Measurements from ENCODE around the gene ECM1.

The ECM1 gene

DNA sequence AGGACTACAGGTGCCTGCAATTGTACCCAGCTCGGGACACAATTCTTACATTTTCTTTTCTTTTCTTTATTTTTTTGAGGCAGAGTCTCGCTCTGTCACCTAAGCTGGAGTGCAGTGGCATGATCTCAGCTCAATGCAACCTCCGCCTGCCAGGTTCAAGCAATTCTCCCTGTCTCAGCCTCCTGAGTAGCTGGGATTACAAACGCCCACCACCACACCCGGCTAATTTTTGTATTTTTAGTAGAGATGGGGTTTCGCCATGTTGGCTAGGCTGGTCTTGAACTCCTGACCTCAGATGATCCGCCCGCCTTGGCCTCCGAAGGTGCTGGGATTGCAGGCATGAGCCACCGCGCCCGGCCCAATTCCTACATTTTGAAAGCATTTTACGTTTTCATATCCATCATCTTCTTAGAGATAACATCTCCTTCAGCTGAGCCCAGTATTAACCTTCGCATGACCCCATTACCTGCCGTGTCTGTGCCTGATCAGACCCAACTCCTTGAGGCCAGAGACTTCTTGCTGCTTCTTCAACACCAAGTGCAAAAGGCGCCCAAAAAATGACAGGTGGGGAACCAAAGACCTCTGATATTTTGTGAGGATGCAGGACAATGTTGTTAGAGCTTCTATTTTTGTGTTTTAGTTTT is 38.5 kb downstream of the ECM1 start:
- no peak for DNase-seq

DNA sequence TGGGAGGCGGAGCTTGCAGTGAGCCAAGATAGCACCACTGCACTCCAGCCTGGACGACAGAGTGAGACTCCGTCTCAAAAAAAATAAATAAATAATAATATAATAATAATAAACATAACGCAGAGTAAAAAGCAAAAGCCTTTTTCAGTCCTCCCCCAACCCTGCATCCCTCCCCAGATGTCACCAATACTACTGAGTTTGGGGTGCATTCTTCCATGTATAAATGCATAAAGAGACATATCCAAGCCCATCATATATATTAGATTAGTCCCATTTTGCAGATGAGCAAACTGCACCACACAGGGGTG is 40.4 kb downstream of the ECM1 start:
- no peak for DNase-seq

DNA sequence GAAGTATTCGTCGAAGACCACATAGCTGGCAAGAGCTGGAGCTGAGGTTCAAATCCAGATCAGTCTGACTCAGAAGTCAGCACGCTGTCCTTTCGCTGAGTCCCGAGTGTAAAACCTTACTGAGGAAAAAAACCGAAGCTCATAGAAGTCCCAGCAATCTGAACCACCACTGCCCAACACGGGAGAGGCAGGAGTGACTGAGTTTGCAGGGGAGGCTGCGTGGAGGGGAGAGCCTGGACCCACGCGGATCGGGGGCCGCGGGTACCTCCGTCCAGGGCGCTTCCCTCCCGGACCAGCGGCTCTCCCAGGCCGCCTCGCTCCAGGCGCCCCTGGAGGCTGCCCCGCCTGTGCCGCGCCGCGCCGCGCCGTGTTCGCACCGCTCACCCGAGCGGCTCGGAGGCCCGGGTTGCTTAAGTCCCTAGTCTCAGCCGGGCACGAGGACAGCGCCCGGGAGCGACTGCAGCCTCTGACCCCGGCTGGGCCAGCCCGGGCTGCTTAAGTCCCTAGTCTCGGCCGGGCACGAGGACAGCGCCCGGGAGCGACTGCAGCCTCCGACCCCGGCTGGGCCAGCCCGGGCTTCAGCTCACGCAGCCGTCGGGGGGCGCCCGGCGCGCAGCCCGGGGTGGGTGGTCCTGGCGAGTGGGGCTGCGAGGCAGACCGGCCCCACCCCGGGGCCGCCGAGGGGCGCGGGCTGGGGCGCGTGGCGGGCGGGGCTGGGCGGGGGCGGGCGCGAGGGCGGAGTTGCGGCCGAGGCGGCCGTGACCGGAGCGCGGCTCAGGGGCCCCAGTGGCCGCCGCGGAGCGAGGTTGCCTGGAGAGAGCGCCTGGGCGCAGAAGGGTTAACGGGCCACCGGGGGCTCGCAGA is 41.0 kb downstream of the ECM1 start, which contains the start of gene ADAMTSL4:
TSS of gene ADAMTSL4 (plus strand) at position 777 of the 864 bp plus-strand sequence. CDS start 2,881 bp downstream, outside the sequence.
- no peak for DNase-seq

DNA sequence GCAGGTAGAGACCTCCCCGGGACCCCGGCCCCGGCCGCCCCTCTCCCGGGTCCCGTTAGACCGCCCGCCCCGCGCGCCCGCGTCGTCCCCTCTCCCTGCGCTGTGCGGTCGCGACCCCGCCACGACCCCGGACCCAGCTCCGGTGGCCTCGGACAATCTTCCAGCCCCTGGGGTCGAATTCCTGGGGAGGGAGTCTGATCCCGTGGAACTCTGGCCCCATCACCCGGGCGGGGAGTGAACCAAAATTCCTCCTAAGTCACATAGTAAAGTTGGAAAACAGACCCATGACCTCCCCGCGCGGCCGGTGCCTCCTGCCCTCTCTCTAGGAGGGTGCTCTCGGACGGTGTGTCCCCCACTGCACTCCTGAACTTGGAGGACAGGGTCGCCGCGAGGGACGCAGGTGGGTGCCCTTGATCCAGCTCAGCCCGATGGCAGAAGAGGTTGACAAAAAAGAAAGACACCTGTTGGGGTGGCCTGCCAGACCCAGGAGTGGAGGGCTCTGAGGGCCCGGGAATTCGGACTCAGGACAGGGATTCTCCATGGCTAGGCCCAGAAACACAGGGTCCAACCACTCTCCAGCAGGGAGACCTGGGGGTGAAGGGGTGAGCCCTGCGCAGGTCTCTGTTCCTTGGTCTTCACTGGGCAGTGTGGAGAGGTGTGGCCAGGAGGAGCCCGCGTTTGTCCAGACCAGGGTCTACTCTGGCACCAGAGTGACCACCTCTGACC is 41.8 kb downstream of the ECM1 start:
- DNase-seq: no peak

DNA sequence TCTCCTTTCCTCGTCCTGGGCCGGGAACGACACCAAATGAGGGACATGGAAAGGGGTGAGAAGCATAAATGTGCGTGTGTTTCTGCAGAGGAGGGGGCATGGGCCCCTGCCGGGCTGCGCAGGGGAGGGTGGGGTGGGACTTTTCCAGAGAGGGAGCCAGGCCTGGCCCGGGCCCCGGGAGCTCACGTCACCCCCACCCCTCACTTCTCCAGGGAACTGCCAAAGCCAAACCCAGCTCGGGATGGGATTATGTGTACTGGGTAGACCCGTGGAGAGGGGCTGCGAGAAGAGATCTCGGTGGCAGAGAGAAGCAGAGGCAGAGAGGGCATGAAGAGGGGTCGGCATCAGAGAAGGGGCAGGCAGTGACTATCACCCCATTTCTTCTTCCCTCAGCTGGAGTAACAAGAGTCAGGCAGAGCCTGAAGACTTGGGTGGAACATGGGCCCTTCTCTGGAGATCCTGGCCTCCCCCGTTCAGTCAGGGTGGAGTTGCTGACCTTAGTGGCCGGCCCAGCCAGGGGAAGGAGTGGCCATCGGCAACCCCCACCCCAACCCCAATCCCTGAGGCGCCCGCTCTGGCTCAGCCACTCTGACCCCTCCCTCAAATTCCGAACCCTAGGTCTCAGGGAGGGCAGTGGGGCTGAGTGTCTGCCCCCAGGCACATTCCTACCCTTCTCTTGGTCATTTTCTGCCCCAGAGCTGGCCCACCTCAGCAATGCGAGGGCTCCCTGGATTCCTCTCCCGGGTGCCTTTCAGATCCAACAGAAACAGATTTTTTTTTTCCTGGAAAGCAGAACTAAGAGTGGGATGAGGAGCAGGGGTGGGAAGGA is 42.5 kb downstream of the ECM1 start:
- DNase-seq: no peak

DNA sequence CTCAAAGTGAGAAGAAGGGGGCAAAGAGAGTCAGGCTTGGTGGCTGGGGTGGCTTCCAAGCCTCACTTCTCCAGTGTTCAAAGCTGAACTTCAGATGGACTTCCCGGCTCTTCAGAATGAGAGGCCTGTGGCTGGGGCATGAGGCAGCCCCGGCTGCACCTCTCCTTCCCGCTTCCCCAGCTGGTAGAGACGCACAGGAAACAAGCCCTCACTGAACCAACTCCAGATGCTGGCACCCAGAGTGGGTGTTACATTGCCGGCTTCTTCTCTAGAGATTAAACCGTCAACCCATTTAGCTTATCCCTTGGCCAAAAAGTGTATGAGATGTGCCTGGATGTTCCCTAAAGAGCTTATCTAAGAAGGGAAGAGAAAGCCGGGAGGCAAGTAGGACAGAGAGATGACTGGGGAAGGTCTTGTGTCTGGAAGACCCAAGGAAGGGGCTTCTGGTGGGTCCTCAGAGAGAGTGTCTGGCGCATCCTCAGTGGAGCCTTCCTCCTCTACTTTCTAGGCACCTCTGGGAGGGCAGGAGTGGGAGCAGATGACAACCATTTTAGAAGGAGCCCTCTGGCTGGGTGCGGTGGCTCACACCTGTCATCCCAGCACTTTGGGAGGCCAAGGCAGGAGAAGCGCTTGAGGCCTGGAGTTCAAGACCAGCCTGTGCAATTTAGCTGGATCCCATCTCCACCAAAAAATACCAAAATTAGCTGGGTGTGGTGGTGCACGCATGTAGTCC is 43.3 kb downstream of the ECM1 start:
- DNase-seq: no peak

DNA sequence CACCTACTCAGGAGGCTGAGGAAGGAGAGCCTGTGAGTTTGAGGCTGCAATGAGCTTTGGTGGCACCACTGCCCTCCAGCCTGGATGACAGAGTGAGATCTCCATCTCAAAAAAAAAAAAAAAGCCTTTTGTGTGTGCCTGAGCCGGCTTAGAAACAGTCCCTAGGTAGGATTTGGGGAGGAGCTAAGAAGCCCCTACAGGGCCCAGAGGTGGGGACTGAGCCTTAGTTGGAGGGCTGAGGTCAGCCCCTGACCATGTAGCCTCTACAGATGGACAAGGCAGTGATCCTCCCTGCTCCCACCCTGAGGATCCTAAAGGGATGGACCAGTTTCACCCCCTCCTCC is 43.8 kb downstream of the ECM1 start:
- DNase-seq: no peak

DNA sequence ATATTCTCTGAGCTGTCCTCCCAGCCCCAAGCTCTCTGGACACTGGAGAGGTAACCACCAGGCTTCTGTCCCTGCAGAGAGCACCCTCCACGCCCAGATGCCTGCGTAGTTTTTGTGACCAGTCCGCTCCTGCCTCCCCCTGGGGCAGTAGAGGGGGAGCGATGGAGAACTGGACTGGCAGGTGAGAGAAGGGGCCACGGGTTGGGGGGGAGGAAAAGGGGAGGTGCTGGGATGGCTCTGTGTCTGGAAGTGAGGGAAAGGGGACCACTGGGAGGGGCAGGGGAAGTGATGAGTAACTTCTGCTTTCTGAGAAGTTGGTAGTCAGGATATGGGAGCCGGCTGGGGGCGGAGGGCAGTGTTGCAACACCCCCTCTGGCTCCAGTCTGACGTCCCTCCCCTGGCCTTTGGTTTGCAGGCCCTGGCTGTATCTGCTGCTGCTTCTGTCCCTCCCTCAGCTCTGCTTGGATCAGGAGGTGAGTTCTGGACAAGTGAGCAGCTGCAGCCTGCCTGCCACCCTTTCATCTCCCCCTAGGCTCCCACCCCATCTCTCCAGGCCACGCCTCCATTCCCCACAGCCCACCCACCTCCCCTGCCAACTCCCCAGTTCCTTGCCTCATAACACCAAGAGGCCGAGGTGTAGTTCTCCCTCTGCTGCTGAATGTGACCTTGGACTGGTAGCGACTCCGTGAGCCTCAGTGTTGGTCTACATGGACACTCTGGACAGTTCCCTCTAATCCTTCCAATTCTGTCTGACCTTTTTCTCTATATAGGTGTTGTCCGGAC is 44.4 kb downstream of the ECM1 start:
- no peak for DNase-seq

DNA sequence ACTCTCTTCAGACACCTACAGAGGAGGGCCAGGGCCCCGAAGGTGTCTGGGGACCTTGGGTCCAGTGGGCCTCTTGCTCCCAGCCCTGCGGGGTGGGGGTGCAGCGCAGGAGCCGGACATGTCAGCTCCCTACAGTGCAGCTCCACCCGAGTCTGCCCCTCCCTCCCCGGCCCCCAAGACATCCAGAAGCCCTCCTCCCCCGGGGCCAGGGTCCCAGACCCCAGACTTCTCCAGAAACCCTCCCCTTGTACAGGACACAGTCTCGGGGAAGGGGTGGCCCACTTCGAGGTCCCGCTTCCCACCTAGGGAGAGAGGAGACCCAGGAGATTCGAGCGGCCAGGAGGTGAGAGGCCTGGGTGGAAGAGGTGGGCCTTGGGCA is 45.0 kb downstream of the ECM1 start:
- no peak for DNase-seq

DNA sequence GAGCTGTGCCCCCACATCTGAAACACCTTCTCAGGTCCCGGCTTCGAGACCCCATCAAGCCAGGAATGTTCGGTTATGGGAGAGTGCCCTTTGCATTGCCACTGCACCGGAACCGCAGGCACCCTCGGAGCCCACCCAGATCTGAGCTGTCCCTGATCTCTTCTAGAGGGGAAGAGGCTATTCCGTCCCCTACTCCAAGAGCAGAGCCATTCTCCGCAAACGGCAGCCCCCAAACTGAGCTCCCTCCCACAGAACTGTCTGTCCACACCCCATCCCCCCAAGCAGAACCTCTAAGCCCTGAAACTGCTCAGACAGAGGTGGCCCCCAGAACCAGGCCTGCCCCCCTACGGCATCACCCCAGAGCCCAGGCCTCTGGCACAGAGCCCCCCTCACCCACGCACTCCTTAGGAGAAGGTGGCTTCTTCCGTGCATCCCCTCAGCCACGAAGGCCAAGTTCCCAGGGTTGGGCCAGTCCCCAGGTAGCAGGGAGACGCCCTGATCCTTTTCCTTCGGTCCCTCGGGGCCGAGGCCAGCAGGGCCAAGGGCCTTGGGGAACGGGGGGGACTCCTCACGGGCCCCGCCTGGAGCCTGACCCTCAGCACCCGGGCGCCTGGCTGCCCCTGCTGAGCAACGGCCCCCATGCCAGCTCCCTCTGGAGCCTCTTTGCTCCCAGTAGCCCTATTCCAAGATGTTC is 45.6 kb downstream of the ECM1 start:
- DNase-seq: no peak

DNA sequence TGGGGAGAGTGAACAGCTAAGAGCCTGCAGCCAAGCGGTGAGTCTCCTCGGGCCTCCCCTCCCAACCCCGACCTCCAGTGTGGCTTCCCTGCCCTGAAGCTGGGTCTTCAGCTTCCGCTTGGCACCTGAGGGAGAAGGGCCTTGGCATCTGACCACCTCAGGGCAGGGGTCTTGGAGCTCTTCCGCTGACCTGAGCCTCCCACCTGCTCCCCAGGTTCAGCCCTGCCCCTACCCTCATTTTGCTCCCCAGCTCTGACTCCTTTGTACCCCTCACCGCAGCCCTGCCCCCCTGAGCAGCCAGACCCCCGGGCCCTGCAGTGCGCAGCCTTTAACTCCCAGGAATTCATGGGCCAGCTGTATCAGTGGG is 46.2 kb downstream of the ECM1 start:
- no peak for DNase-seq

DNA sequence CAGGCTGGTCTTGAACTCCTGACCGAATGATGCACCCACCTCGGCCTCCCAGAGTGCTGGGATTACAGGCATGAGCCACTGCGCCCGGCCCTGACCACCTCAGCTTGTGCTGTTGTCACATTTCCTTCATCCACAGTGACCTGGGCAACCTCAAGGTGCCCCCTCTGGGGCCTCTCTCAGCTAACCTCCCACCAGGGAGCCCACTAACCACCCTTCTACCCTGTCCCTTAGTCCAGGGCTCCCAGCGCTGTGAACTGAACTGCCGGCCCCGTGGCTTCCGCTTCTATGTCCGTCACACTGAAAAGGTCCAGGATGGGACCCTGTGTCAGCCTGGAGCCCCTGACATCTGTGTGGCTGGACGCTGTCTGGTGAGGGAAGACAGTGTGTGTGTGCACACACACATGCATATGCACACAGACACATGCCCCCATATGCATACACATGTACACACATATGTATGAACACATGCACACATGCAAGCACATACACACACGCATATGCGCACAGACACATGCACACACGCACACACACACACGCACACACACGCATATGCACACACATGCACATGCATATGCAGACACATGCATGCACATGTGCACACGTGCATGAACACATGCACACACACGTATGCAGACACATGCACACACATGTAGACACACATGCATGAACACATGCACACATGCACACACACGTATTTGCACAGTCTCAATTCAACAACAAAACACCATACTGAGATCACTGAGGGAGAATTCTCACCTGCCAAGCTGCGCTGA is 47.5 kb downstream of the ECM1 start:
- DNase-seq: no peak

DNA sequence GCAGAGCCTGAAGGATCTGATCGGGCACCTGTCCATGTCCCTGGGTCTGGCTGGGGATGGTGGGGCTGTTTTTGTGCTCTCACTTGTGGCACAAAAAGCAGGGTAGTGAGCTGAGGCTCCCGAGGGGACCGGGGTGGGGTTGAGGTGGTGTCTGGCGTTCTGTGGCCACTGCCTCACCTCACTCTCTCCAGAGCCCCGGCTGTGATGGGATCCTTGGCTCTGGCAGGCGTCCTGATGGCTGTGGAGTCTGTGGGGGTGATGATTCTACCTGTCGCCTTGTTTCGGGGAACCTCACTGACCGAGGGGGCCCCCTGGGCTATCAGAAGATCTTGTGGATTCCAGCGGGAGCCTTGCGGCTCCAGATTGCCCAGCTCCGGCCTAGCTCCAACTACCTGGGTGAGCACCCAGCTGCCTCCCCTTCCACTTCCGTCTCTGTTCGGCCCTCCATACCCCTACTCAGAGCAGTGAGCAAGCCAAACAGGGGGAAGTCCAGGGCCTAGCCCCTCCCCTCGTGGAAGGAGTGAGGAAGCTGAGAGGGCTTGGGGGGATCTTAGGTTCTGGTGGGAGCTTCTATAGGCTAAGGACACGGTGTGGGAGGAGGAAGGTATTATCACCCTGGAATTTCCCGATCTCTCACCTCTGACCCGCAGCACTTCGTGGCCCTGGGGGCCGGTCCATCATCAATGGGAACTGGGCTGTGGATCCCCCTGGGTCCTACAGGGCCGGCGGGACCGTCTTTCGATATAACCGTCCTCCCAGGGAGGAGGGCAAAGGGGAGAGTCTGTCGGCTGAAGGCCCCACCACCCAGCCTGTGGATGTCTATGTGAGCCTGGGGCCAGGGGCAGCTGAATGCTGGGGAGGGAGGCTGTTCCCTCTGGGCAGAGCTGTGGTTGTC is 48.3 kb downstream of the ECM1 start:
- DNase-seq: no peak

DNA sequence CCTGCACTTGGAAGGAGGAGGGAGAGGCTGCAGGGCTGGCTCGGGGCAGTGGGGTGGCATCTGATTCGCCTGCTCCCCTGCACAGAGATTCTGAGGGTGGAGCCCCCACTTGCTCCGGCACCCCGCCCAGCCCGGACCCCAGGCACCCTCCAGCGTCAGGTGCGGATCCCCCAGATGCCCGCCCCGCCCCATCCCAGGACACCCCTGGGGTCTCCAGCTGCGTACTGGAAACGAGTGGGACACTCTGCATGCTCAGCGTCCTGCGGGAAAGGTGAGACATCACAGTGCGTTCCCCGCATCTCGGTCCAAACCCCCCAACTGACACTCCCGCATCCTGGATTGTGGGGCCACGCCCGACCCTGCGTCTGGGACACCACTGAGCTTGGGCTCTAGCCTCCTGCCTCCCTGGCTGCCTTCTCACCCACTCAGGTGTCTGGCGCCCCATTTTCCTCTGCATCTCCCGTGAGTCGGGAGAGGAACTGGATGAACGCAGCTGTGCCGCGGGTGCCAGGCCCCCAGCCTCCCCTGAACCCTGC is 49.2 kb downstream of the ECM1 start:
- no peak for DNase-seq

DNA sequence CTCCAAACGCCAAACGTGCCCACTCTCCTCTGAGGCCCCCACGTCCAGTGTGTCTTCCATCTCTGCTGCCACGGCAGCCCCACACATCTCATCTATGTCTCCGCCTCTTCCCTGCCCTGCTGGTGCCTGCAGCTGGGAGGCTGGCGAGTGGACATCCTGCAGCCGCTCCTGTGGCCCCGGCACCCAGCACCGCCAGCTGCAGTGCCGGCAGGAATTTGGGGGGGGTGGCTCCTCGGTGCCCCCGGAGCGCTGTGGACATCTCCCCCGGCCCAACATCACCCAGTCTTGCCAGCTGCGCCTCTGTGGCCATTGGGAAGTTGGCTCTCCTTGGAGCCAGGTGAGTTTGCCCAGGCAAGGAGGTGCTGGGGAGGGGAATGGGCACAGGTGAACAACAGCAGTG is 49.9 kb downstream of the ECM1 start:
- DNase-seq: no peak

DNA sequence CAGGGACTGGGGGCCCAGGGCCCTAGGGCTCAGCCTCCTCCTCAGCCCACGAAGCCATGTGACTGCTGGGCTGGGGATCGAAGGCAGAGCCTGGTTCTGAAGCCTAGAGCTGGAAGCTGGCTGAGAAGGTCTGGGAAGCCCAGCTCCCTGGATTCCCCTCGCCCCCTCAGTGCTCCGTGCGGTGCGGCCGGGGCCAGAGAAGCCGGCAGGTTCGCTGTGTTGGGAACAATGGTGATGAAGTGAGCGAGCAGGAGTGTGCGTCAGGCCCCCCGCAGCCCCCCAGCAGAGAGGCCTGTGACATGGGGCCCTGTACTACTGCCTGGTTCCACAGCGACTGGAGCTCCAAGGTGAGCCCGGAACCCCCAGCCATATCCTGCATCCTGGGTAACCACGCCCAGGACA is 50.4 kb downstream of the ECM1 start:
- no peak for DNase-seq

DNA sequence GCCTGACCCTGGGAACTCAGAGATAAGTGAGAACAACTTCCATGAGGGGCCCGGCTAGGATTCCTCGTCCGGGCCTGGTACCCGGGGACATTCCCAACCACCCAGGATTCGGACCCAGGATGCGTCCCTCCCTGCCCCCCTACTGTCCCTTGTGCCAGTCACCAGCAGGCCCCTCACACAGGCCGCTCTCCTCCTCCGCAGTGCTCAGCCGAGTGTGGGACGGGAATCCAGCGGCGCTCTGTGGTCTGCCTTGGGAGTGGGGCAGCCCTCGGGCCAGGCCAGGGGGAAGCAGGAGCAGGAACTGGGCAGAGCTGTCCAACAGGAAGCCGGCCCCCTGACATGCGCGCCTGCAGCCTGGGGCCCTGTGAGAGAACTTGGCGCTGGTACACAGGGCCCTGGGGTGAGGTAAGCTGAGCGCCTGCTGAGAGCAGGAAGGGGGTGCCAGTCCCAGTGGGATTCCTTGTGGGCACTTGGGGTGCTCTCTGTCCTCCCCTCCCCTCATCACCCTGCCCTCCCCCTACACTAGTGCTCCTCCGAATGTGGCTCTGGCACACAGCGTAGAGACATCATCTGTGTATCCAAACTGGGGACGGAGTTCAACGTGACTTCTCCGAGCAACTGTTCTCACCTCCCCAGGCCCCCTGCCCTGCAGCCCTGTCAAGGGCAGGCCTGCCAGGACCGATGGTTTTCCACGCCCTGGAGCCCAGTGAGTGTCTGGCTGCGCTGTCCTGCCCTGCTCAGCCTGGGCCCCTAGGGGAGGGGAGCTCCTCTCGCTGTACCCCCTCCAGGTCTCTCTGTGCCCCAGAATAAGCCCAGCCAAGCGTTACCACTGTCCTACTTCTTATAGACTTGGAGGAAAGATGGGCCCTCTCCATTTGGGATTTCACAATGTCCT is 51.1 kb downstream of the ECM1 start:
- DNase-seq: no peak

DNA sequence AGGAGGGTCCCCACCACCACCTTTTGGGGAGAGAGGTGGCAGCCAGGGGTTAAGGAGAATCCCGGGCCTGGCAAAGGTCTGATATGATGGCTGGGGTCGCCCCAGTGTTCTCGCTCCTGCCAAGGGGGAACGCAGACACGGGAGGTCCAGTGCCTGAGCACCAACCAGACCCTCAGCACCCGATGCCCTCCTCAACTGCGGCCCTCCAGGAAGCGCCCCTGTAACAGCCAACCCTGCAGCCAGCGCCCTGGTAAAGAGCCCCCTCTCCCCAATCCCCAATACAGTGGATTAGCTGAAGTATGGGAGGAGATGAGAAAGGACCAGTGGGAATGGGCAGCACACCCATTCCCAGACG is 51.7 kb downstream of the ECM1 start:
- DNase-seq: no peak
